Body of pancreas (tissue), 4 donors: ENCODE results near the gene CROCC2.

Source experiments
- POLR2A ChIP-seq, 3 donors: fragments of 450-650 bp; IDR thresholded peaks; one replicate each; pipeline ENCODE4 v1.6.1; 2016; ENCODE audit warnings: antibody characterized with exemption in 3 of 3, mild to moderate bottlenecking in 2 of 3
- TF ChIP-seq, protein P1 (sequence below), 7 experiments: fragments of 450-650 bp in 4 of 7; fragments of 200-600 bp in 3 of 7; sonication (generic) in 3 of 7; IDR thresholded peaks; one replicate each; pipeline ENCODE4 v1.5.1; 2016 to 2019; ENCODE audit warnings: antibody characterized with exemption in 7 of 7

DNA sequence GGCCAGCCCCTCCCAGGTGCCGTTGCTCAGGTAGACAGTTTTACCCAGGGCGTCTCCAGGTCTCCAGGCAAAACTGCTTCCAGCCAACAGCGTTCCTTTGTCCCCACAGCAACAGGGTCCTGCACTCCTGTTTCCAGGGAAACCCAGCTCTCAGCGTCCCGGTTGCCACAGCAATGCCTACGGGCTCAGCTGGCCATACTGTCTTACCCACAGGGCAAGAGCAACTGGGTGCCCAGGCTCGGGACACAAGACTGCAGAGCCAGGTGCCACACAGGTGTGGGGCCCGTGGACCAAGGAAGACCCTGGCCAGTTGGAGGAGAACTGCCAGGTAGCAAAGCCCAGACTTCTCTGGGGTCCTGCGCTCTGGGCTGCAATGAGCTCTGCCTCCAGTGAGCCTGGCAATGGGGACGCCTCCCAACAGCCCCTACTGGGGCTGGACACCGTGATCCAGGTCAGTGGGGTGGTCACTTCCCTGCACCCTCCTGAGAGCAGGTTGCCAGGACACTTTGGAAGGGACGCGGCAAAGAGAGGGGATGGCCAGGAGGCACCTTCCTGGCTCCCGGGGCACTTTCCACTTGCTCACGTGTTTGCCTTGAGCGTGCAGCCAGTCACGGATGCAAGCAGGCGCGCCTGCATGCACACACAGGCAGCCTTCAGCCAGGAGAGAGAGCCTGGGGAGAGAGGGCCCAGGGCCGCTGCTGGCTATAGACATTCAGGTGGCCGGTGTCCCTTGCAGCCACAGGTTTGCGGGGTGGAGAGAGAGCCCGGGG, at the start of gene CROCC2:
- TF ChIP-seq POLR2A (IDR thresholded peaks at IDR 0.05): no peak
- TF ChIP-seq, protein P1, sequence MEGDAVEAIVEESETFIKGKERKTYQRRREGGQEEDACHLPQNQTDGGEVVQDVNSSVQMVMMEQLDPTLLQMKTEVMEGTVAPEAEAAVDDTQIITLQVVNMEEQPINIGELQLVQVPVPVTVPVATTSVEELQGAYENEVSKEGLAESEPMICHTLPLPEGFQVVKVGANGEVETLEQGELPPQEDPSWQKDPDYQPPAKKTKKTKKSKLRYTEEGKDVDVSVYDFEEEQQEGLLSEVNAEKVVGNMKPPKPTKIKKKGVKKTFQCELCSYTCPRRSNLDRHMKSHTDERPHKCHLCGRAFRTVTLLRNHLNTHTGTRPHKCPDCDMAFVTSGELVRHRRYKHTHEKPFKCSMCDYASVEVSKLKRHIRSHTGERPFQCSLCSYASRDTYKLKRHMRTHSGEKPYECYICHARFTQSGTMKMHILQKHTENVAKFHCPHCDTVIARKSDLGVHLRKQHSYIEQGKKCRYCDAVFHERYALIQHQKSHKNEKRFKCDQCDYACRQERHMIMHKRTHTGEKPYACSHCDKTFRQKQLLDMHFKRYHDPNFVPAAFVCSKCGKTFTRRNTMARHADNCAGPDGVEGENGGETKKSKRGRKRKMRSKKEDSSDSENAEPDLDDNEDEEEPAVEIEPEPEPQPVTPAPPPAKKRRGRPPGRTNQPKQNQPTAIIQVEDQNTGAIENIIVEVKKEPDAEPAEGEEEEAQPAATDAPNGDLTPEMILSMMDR (IDR thresholded peaks at IDR 0.05): no peak
